Measurements from ENCODE around the gene ZNF19.

ZNF19 gene

GRCh38 chr16:71431176-71431575 is 57.9 kb downstream of the ZNF19 start:
- no peak for TF ChIP-seq CTCF (IDR thresholded peaks at IDR 0.05; ENCODE audit: low read depth, low read length)
- DNase-seq (ENCODE audit: extremely low read depth, low read depth) = no peak

DNA sequence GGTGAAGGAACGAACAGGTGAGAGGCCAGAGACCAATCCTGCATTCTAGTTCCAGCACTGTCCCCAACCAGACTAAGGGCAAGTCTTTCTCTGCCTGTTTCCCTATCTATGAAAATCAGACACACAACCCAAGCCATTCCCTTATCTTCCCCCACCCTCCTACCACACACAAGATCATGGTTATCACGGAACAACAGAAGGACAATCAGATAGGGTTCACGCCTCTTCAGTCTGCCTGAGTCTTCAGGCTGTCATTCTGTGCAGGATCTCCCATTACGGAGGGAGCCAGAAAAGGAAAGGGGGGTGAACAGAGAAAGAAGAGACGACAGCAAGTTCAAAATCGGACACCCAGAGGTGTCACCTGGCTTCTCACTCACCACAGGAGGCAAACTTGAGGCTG is 58.4 kb downstream of the ZNF19 start:
- TF ChIP-seq CTCF (IDR thresholded peaks at IDR 0.05; ENCODE audit: low read depth, low read length) = no peak
- DNase-seq (ENCODE audit: extremely low read depth, low read depth) = no peak

GRCh38 chr16:71429581-71429980 is 59.5 kb downstream of the ZNF19 start:
- no peak for TF ChIP-seq CTCF (IDR thresholded peaks at IDR 0.05; ENCODE audit: low read depth, low read length)
- no peak for DNase-seq (ENCODE audit: extremely low read depth, low read depth)

DNA sequence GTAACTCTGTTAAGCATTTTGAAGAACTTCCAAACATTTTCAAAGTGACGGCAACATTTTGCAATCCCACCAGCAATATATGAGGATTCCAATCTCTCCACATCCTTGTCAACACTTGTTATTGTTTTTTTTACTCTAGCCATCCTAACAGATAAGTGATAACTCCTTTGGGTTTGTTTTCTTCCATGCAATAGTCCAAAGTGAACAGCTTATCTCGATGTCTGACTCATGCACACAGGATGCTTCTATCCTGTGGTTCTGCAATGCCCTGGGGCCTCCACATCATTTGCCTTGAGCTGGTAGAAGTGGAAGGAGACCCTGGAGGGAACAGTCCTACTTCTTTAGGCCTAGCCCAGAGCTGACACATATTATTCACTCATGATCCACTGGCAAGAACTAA is 60.2 kb downstream of the ZNF19 start:
- no peak for DNase-seq (ENCODE audit: extremely low read depth, low read depth)
- no peak for TF ChIP-seq CTCF (IDR thresholded peaks at IDR 0.05; ENCODE audit: low read depth, low read length)

DNA sequence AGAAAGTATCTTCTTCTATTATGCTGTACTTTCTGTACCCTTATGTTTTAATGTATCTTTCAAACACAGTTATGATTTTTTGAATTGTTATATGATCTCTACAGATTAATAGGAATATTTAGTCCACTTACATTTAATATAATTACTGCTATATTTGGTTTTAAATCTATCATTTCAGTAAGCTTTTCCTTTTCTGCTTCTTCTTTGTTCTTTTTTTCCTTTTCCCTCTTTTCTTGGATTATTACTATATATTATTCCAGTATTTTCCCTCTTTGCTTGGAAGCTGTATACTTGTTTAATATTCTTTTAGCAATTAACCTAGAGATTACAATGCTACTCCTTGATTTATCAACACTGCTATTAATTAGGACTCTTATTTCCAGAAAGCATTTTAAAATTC is 60.7 kb downstream of the ZNF19 start:
- no peak for TF ChIP-seq CTCF (IDR thresholded peaks at IDR 0.05; ENCODE audit: low read depth, low read length)
- no peak for DNase-seq (ENCODE audit: extremely low read depth, low read depth)

GRCh38 chr16:71426880-71427615 is 62.1 kb downstream of the ZNF19 start:
- TF ChIP-seq CTCF (IDR thresholded peaks at IDR 0.05; ENCODE audit: low read depth, low read length) = no peak
- DNase-seq (ENCODE audit: extremely low read depth, low read depth) = no peak

- peak; percentile 62 for DNase-seq (ENCODE audit: extremely low read depth, low read depth)
- TF ChIP-seq CTCF (IDR thresholded peaks at IDR 0.05; ENCODE audit: low read depth, low read length) = no peak
Observed at GRCh38 chr16:71426069-71426879, 62.9 kb downstream of the ZNF19 start.

Data from AG09319 (cell line).